Prostate gland (tissue), 2 donors: ENCODE results near the gene PPM1L. TPM values are rescaled to one million over a fixed set of nuclear protein-coding genes. Genes with fewer than 3 reads are reported as not detected.

Experiments used
- DNase-seq: peaks from one replicate; pipeline ENCODE4 v3.0.0-alpha.2; 2019; ENCODE audit warnings: low spot score
- H3K27ac ChIP-seq, 2 donors: fragments of 200-600 bp; sonication (generic); 2 replicates each; pipeline ENCODE4 v1.5.1; 2017 to 2019
- H3K27me3 ChIP-seq: fragments of 200-600 bp; sonication (generic); replicated peaks from 2 replicates; pipeline ENCODE4 v1.5.1; 2019; ENCODE audit not compliant: insufficient read depth
- H3K36me3 ChIP-seq, 2 donors: fragments of 200-600 bp; sonication (generic); 1 replicate in 1 of 2; 2 replicates in 1 of 2; pipeline versions ENCODE4 v1.5.1 to v1.8.1; 2017 to 2019
- H3K4me1 ChIP-seq: fragments of 200-600 bp; sonication (generic); replicated peaks from 2 replicates; pipeline ENCODE4 v1.5.1; 2019
- H3K4me3 ChIP-seq, 2 donors: fragments of 200-600 bp; sonication (generic); 2 replicates each; pipeline ENCODE4 v1.5.1; 2017 to 2019
- H3K9me3 ChIP-seq: fragments of 200-600 bp; sonication (generic); 2 replicates; pipeline ENCODE4 v1.5.1; 2017
- CTCF ChIP-seq, 4 experiments: fragments of 200-600 bp in 2 of 4; fragments of 450-650 bp in 2 of 4; sonication (generic) in 2 of 4; IDR thresholded peaks; 1 replicate in 3 of 4; 2 replicates in 1 of 4; pipeline ENCODE4 v1.5.1; 2016 to 2019; ENCODE audit warnings: antibody characterized with exemption in 4 of 4, mild to moderate bottlenecking in 2 of 4, moderate library complexity in 2 of 4
- POLR2A ChIP-seq: fragments of 450-650 bp; IDR thresholded peaks from one replicate; pipeline ENCODE4 v1.6.1; 2016; ENCODE audit warnings: antibody characterized with exemption, mild to moderate bottlenecking
- POLR2AphosphoS5 ChIP-seq: sonication (generic); formaldehyde crosslinking; IDR thresholded peaks from one replicate; pipeline ENCODE4 v1.6.1; 2017; ENCODE audit warnings: antibody characterized with exemption
- WGBS: methylation state at CpG from one replicate; pipeline ENCODE4 v1.1.5; 2018; 5-methylcytosine and 5-hydroxymethylcytosine counted together
- intact Hi-C: fragments of 100-400 bp; cut with DNase I; formaldehyde crosslinking; loops from one replicate; pipeline ENCODE4 v1.14.2; 2022
- total RNA-seq, 2 donors: library from RNA; depleted of rRNA; stranded (reverse); fragments of >200 nt; gene quantifications; one replicate each; pipeline ENCODE4 v1.1.0, GENCODE V29; 2016

PPM1L gene
- total RNA-seq, 2 donors from 2014 or later = 23.6 to 27.0 TPM

- intact Hi-C loops = no loop called here
- 85% methylated on average over 2 of the region's 2 CpGs for WGBS
- no peaks in the 10 kb centered on the region for H3K4me1 ChIP-seq
- H3K27me3 ChIP-seq = no peaks in the 10 kb centered on the region
- no peaks in the 10 kb centered on the region for H3K9me3 ChIP-seq
- DNase-seq = no peak
- H3K4me3 ChIP-seq = no peak overlapping the region
- H3K27ac ChIP-seq = no peak overlapping the region
- TF ChIP-seq CTCF (IDR thresholded peaks at IDR 0.05) (no peak), POLR2AphosphoS5 (no peak), POLR2A (no peak)
- H3K36me3 ChIP-seq = no peaks in the 10 kb centered on the region
Observed at GRCh38 chr3:160950954-160951353, 194.9 kb downstream of the PPM1L start.

DNA sequence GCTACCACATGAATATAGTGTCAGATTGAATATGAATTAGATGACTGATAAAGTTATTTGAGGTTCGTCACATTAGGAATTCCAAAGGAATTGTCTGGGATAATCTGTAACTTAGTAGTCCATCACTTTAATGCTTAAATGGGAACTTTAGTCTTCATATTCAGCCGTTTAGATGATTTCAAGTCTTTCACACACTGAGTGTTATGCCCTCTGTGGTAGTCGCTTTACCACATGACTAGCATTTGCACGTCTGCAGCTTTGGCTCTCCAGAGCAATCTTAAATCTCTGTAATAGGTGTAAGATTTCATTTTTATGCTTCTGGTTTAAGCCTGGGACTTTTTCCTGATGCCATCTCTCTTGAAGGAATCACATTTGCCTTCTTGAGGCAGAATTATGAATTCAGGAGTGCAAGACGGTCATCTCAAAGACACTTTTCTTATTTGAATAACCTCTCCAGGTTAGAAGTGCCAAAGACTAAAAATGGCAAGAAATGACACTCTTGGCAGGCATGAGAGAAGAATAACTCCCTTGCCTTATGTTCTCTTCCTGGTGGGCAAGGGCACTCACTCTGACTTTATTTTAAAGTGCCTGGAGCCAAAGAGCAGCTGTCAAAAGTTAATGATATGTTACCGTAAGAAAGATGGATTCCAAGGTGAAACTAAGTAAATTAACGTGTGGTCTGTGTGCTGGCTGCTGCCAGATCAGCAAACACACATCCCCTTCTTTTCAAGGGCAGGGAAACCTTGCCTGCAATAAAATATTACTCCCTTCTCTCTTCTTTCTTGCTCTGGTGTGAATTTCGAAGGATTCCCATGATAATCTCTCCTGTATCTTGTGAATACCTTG lies 195.8 kb downstream of the PPM1L start:
- DNase-seq = no peak
- Histone ChIP-seq H3K36me3 (no peaks in the 10 kb centered on the region), H3K9me3 (no peaks in the 10 kb centered on the region), H3K27me3 (no peaks in the 10 kb centered on the region), H3K4me3 (no peak overlapping the region), H3K27ac (no peak overlapping the region), H3K4me1 (no peaks in the 10 kb centered on the region)
- 50% methylated on average over 8 of the region's 8 CpGs for WGBS
- no peak for TF ChIP-seq CTCF (IDR thresholded peaks at IDR 0.05)
- TF ChIP-seq POLR2A = no peak
- TF ChIP-seq POLR2AphosphoS5 = no peak
- intact Hi-C loops = no loop called here

DNA sequence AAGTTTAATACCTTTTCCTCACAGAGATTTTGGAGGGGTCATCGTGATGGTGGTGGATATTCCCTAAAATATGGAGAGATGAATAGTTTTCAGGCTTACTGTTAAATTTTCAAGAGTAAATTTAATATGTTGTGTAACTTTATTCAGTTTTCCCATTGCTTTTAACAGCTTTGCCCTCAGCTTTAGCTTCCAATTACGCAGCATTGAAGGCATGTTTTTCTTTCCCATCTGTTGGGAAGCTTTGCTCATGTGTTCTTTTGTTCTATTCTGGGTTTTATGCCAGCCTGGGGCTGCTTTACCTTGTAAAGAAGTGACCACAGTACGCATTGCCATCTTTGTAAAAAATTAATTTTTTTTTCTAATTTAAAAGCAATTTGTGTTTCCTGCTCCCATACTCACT lies 197.7 kb downstream of the PPM1L start:
- Histone ChIP-seq H3K4me1 (no peaks in the 10 kb centered on the region), H3K4me3 (no peak overlapping the region), H3K36me3 (no peaks in the 10 kb centered on the region), H3K27ac (no peak overlapping the region), H3K9me3 (no peaks in the 10 kb centered on the region), H3K27me3 (no peaks in the 10 kb centered on the region)
- TF ChIP-seq POLR2A (no peak), CTCF (IDR thresholded peaks at IDR 0.05) (no peak), POLR2AphosphoS5 (no peak)
- intact Hi-C loops = no loop called here
- DNase-seq = no peak
- 71% methylated on average over 3 of the region's 3 CpGs for WGBS

DNA sequence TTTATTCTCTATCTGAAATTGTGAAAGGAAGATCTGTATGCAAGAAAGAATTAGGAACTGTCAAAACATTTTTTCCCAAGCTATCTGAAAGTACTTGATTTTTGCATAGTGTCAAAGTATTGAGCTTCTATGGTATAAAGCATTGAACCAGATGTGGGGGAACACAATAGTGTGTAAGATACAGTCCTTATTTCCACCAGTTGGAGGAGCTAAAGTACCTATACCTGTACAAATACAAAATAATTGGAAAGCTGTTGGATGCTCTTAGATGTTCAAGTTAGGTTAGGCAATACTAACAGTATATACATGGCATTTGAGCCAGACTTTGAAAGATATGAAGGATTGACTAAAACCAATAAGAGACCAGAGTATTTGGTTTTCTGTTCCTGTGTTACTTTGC lies 200.8 kb downstream of the PPM1L start:
- Histone ChIP-seq H3K36me3 (no peaks in the 10 kb centered on the region), H3K4me1 (no peaks in the 10 kb centered on the region), H3K4me3 (no peak overlapping the region), H3K27me3 (no peaks in the 10 kb centered on the region), H3K9me3 (no peaks in the 10 kb centered on the region), H3K27ac (no peak overlapping the region)
- TF ChIP-seq POLR2A = no peak
- peak in 1 of 4 experiments; percentile 23 for TF ChIP-seq CTCF (IDR thresholded peaks at IDR 0.05)
- DNase-seq = no peak
- intact Hi-C loops = no loop called here

DNA sequence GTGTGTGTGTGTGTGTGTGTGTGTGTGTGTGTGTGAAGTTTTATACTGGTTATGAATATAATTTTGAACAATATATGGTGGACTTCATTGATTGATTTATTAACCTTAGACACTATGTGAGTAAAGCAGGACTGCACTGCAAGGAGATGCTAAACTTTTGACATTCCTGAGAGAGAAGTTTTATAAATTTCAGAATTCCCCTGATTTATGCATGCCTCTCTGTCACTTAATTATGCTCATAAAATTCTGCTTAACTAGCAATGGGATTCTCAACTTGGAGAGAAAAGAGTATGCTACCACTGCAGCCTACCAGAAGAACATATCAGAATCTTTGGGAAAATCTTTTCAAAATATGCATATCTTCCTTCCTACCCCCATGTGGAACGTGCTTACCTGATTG lies 204.5 kb downstream of the PPM1L start:
- H3K36me3 ChIP-seq = no peaks in the 10 kb centered on the region
- H3K9me3 ChIP-seq = no peaks in the 10 kb centered on the region
- no peak overlapping the region for H3K4me3 ChIP-seq
- H3K27ac ChIP-seq = no peak overlapping the region
- H3K4me1 ChIP-seq = no peaks in the 10 kb centered on the region
- intact Hi-C loops = no loop called here
- 92% methylated on average over 1 of the region's 1 CpG for WGBS
- no peak for DNase-seq
- no peaks in the 10 kb centered on the region for H3K27me3 ChIP-seq
- TF ChIP-seq POLR2AphosphoS5 = no peak
- TF ChIP-seq POLR2A = no peak
- no peak for TF ChIP-seq CTCF (IDR thresholded peaks at IDR 0.05)
